Embryonic facial prominence (tissue), 1 donor: Measurements from ENCODE around the gene SIGLEC9.
"Not testable (repeated sequence)": the region's sequence is repeated elsewhere in the genome, so short reads cannot be mapped to it uniquely, and the experiment has no call there.

Experiments used
- DNase-seq: peaks from one replicate; pipeline ENCODE4 v3.0.0-alpha.2; 2016; ENCODE audit errors: extremely low spot score

Gene SIGLEC9

DNA sequence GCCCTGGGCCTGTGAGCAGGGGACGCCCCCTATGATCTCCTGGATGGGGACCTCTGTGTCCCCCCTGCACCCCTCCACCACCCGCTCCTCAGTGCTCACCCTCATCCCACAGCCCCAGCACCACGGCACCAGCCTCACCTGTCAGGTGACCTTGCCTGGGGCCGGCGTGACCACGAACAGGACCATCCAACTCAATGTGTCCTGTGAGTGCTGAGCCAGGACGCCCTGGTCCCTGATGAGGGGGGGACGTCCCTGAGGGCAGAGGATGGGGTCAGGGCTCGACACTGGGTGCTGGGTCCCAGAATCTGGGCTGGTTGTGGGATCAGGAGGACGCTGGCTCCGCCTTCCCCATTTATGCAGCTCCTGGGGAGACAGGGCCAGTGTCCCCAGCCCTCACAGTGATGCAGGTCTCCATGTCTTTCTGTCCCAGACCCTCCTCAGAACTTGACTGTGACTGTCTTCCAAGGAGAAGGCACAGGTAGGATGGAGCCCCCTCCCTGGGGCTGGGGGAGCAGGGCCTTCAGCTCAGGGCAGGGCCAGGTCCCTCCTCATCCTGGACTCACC lies 19.9 kb downstream of the SIGLEC9 start:
- DNase-seq, result no peak

DNA sequence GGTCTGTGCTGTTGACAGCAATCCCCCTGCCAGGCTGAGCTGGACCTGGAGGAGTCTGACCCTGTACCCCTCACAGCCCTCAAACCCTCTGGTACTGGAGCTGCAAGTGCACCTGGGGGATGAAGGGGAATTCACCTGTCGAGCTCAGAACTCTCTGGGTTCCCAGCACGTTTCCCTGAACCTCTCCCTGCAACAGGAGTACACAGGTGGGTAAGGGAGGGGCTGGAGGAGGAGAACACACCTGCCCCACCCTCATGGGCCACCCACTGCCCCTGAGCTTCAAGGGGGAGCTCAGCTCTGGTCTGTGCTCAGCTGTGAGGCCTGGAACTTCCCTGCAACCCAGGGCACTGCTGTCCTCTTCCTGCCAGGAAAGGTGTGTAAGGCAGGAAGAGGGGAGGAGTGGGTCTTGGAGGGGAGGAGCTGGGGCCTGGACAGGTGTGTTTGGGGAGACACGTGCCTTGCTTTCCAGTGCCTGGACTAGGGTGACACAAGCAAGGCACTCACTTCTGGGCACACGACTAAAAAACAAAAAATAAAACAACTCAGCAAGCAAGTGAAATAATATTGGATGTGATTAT lies 21.3 kb downstream of the SIGLEC9 start:
- no peak for DNase-seq

DNA sequence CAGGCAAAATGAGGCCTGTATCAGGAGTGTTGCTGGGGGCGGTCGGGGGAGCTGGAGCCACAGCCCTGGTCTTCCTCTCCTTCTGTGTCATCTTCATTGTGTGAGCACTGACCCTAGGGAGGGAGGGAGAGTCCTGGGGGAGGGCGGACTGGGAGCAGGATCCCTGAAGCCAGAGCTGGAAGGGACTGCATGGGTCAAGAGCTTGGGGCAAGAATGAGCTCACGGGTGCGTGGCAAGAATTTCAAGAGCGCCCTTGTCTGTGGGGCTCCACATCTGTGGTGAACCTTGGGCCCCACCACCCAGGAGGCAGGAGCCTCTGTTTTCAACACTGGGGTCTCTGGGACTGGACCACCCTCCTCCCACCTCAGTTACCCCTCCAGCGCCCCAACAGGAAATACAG lies 22.0 kb downstream of the SIGLEC9 start:
- no peak for DNase-seq

DNA sequence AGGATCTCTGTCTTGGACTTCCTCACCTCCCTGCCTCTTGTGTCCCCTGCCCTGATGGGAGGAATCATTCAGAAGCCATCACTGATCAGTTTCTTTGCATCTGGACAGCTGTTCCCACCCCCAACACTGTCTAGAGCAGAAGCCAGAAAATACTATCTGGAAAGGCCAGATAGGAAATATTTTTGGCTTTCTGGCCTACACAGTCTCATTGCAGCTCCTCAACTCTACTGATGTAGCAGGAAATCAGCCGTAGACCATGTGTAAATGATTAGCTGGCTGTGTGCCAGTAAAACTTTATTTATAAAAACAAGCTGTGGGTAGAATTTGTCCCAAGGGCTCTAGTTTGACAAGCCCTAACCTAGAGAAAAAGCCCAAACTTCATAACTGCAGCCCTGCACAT lies 23.0 kb downstream of the SIGLEC9 start:
- DNase-seq, result no peak

DNA sequence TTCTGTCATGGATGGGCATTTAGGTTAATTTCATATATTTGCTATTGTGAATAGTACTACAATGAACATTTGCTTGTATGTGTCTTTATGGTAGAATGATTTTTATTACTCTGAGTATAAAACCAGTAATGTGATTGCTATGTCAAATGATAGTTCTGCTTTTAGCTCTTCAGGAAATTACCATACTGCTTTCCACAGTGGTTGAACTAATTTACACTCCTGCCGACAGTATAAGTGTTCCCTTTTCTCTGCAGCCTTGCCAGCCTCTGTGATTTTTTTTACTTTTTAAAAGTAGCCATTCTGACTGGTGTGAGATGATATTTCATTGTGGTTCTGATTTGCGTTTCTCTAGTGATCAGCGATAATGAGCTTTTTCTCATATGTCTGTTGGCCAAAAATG lies 23.9 kb downstream of the SIGLEC9 start:
- DNase-seq, result no peak

DNA sequence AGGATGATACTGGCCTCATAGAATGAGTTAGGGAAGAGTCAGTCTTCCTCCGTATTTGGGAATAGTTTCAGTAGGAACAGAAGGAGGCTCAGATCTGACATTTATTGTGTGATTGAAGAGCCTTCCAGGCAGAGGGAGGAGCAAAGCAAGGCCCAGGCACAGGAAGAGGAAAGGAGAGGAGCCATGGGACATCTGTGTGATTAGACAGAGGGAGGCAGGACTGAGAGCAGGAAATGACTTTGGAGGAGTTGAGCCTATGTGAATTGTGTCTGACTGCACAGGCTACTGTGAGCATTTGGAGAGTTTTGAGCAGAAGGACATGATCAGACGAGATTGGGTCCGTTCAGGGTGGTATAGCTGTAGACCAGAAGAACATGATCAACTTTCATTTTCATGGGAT lies 25.9 kb downstream of the SIGLEC9 start:
- no peak for DNase-seq

DNA sequence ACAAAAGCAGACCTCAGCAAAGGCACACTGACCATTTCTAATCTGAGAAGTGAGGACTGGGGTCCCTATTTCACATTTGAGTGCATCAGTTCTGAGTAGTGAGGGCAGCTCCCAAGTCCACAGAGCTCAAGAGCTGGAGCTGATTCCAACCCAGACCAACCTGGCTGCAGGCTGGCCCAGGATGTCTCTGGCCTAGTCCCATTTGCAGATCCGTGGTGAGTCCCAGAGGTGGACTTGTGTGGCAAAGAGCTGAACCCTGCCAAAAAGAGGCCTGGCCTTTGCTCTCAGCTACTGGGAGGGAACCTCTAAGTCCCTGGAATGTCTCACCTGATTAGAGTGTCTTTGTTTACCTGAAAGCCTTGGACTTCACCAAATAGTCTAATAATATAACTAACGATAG lies 32.0 kb downstream of the SIGLEC9 start:
- DNase-seq, result no peak

DNA sequence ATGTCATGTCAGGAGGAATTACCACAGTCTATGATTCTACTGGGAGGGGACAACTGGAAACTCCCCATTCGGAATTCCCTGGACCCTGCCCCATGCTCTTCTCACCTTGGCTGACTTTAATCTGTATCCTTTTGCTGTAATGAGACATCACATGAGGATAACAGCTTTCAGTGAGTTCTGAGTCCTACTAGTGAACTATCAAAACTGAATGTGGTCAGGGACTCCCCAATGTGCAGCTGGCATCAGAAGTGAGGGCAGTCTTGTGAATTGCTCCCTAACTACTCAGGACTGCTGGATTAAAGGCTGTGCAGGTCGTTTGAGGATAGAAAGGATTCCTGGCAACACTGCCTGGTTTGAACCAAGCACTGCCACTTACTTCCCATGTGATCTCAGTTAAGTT lies 32.6 kb downstream of the SIGLEC9 start:
- DNase-seq, result no peak

DNA sequence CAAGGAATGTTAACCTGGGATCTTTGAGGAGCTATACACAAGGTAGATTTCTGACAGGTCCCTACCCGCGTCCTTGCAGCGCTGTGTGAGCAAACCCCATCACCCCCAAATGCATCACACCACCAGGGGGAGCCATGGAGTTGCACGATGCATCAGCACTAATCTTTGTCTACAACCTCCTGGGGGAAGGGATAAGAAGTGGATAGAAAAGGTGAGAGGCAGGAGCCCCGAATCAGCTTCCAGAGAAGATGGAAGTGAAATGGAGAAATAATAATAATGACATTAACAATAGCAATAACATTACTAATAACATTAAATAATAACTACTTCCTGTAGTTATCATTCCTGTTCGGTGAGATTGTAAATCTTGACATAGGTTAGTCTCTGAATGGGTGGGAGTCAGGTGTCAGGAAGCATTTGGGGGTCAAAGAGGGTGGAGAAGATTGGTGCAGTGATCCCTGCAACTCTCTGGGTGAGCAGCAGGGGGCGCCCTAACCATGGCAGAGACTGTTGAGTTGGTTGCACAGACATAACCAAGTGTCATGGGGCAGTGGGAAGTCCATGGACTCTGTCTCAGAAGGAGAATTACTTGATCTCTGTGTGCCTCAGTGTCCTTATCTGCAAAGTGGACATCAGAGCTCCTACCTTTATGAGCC lies 33.9 kb downstream of the SIGLEC9 start:
- no peak for DNase-seq

DNA sequence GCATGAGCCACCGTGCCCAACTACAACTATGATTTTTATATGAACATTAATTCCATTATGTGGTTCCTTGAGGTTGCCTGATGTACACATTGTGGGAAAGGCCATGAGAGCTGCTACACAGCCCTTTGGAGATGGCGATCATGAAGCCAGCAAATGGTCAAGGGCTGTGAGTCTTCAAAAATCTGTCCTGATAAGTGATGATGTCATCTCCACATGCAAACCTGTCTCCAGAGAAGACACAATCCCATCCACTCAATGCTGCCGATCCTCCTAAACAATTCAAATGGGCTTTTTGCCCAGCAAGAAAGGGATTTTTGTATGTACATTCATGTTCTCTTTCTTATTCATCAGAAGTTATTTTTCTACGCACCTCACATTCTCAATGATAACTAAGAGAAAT lies 35.0 kb downstream of the SIGLEC9 start:
- DNase-seq, result no peak

DNA sequence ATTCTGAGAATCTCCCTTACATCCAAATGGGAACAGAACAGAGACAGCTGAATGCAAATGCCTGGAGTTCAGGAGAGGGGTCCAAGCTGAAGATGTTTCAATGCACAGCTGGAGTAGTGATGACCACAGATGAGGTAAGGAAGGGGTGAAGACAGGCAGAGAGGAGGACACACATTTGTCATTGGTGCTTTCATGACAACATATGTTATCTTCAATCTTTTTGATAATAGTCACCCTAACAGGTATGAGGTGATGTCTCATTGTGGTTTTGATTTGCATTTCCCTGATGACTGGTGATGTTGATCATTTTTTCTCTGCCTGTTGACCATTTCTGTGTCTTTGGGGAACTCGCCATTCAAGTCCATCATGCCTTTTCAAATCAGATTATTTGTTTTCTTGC lies 36.6 kb downstream of the SIGLEC9 start:
- DNase-seq, result no peak

DNA sequence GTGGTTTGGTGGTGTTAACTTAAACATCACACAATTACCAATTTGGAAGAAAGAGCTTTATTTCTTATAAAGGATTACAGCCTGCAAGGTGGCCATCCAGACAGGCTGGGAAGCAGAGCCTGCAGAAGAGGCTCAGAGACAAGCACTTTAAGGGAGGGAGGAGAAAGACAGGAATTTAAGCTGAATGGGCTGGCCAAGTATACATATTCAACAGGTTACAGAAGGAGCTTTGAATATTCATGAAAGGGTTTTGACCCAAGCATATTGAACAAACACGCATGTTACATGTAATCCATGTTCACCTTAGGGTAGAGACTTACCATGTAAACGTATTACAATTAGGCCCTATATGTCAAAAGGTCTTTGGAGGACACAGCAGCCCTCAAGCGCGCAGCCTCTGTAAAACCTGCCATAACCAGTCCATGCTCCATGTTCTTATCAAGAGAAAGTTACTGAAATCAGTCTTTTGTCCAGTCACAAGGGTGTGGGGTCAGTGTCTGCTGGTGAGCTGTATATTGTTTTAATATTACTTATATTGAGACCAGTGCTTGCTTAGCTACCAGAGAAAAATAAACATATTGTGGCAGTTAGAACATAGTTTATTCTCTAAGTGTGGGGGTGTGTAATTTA lies 37.3 kb downstream of the SIGLEC9 start:
- DNase-seq, result no peak

DNA sequence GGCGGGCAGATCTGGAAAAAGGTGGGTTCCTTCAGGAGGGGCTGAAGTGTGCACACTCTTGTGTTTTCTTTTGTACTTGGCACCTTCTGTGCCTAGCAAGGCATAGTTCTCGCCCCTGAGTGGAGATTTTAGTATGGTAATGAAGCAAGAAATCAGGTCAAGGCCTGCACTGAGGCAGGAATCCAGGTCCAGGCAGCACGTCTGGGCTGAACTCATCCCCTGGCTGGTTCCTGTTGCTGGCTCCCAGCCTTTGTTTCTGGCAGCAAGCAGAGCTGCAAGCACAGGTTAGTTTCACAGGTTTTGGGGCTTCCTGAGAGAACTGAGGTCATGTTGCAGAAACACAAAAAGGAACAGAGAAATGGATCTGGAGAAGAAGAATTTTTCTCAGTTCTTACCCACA lies 38.6 kb downstream of the SIGLEC9 start:
- no peak for DNase-seq

DNA sequence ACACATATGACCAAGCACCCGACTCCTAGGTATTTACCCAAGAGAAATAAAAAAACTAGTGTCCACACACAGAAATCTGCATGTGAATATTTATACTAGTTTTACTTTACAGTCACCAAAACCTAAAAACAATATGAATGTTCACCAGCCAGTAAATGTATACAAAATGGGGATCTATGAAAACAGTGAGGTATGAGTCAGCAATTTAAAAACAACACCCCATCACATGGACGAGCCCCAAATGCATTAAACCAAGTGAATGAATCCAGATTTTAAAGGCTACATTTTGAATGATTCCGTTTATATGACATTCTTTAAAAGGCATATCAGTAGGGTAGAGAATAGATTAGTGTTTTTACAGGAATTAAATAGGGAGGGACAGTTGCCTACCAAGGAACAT lies 39.5 kb downstream of the SIGLEC9 start:
- DNase-seq, result no peak

DNA sequence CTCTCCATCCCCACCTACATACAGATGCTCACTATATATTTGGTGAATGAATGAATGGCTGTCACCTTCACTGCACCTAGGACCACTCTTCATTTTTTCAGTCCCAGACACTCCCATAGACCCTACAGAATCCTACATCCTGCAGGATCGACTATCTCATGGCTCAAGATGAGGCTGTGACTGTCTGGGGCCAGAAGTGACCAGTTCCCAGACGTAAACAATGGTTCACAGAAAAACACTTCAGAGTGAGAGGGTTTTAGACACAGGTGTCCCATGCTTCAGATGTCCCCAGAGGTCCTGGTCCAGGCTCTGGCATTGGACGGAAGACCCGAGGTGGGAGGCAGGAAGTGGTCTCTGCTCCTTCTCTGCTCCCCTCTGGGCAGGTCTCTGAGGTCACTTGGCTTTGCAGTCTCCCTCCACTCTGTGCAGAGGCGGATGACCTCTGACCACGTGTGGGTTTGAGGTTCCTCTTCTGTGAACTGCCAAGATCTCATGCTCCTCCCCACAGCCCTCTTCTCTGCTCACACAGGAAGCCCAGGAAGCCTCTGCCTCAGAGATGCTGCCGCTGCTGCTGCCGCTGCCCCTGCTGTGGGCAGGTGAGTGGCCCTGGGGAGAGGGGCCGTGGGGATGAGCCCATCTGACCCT lies 42.3 kb downstream of the SIGLEC9 start:
- DNase-seq, result no peak

DNA sequence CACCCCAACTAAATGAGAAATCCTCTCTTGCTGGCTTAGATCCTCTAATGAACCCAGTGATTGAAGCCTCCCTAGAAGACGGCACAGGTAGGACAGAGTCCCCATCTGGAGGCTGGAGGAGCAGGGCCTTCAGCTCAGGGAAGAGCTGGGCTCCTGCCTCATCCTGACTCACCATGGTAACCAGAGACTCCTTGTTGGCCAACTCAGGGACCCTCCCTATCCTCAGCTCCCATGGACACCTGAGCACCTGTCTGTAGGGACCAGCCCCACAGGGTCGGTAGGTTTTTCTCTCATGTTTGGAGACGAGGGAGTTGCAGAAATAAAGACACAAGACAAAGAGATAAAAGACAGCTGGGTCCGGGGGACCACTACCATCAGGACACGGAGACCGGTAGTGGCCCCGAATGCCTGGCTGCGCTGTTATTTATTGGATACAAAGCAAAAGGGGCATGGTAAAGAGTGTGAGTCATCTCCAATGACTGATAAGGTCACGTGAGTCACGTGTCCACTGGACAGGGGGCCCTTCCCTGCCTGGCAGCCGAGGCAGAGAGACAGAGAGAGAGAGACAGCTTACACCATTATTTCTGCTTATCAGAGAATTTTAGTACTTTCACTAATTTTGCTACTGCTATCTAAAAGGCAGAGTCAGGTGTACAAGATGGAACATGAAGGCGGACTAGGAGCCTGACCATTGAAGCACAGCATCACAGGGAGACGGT lies 44.0 kb downstream of the SIGLEC9 start:
- no peak for DNase-seq

DNA sequence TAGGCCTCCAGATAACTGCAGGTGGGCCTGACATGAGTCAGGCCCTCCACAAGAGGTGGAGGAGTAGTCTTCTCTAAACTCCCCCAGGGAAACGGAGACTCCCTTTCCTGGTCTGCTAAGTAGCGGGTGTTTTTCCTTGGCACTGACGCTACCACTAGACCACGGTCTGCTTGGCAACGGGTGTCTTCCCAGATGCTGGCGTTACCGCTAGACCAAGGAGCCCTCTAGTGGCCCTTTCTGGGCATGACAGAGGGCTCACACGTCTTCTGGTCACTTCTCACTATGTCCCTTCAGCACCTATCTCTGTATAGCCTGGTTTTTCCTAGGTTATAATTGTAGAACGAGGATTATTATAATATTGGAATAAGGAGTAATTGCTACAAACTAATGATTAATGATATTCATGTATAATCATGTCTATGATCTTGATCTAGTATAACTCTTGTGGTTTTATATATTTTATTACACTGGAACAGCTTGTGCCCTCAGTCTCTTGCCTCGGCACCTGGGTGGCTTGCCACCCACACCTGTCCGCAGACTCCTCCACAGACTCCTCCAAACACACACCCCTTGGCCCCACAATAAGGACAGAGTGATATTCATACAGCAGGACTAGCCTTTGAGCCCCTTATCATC lies 44.7 kb downstream of the SIGLEC9 start:
- not testable (repeated sequence) for DNase-seq

DNA sequence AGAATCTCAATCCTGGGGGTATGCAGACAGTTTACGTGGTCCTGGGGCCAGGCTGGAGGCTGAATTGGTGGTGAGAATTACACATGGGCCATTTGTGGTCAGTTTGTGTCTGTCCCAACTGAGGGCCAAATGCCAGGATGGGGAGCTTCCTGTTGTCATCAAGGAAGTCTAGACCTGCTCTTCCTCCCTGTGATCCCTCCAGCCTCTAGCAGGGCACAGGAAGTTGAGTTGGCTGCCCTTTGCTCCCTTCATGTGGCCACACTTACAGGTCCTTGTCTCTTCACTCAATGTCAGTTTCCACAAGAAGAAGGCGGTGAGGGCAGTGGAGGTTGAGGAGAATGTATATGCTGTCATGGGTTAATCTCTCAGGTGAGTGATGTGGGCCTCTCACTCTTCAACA lies 47.5 kb downstream of the SIGLEC9 start:
- DNase-seq, result no peak

DNA sequence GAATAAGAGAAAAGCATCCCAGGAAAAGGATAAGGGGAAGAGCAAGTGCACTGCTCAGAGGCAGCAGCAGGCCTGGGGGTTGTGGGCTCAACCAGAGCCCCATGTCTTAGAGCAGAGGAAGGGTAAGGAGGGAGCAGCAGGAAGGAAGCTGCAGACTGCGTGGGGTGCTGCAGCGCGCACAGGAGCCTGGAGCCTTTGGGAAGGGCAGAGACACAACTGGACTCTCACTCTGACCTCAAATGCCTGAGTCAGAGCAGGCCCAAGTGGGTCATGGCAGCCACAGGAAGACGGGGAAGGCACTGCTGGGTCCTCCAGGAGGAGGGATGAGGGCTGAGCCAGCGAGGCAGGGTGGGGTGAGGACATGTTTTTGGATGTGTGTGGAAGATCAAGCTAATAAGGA lies 49.0 kb downstream of the SIGLEC9 start:
- DNase-seq, result no peak

DNA sequence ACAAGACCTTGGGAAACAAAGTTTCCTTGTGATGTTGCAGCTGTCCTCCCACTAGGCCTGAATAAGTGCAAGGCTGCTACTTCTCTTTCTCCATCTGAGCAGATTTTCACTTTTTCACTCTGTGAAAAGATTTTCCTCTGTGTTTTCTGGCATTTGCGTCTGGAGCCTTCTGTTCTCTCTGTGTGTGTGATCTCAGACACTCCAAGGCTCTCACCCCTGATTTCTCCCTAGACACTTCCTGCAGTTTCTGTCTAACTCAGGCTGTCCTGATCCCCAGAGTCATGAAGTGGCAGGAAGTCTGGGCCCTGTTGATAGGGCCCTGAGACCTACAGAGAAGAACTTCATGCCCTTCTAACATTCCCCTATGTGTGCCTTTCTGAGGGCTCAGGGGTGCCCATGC lies 54.5 kb downstream of the SIGLEC9 start:
- DNase-seq, result no peak
